ENCODE results near the gene CDR2L.

CDR2L gene

DNA sequence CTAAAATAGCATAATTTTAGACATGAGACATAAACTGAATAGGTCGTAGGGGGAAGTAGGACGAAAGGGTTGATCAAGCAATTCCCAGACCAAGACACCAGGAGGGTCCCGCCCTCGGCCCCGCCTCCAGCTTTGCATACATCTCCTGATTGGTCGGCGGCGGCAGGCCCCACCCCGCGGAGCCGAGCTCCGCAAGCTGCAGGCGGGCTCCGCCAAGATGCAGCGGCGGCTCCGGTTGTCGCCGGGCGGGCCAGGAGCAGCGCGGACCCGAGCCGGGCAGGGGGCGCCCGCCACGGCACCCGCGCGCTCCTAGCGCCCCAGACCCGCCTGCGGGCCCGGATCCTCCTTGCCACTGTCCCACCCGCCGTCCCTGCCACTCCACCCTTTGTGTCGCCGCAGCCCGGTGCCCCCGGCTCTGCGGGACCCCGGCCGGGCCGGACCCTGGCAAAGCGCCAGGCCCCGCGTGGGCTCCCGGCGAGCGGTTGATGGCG, at the start of gene CDR2L:
TSS of gene CDR2L (plus strand) at position 215 of the 491 bp plus-strand sequence. CDS start 412 bp downstream, outside the sequence.
- peak; percentile 97 for DNase-seq
- in situ Hi-C loops (cut with MboI; ENCODE audit: low pct_unique_long_range_greater_than_20kb, low sequenced_read_pairs): no loop called here

DNA sequence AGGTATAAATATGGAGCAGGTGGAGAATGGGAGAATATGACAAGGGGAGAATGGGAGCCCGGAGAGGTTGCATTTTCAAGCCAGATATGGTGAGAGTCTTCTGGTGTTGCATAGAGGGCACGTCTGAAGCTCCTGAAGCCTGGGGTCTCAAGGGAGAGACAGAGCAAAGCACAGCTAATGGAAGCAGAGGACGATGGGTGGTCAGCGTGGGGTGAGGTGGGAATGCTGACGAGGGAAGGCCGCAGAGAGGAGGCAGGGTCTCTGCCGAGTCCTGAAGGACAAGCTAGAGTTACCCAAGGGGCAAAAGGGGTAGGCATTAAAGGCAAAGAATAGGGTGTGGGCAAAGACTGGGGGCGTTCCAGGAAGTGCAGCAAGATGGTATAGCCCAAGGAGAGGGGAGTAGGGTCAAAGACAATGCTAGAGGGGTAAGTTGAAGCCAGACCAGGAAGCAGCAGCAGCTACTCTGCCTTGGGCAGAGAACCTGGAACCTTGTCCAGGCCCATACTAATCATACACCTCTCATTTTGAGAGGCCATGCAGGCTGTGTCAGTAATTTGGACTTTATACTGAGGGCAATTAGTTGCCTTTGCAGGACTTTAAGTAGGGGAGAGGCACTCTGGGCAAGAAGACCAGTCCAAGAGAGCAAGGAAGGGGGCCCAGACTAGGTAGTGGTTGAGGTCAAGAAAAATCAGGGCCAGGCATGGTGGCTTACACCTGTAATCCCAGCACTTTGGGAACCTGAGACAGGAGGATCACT, 49.1 kb upstream of the CDR2L start:
- DNase-seq: no peak
- in situ Hi-C loops (cut with MboI; ENCODE audit: low pct_unique_long_range_greater_than_20kb, low sequenced_read_pairs): no loop called here

DNA sequence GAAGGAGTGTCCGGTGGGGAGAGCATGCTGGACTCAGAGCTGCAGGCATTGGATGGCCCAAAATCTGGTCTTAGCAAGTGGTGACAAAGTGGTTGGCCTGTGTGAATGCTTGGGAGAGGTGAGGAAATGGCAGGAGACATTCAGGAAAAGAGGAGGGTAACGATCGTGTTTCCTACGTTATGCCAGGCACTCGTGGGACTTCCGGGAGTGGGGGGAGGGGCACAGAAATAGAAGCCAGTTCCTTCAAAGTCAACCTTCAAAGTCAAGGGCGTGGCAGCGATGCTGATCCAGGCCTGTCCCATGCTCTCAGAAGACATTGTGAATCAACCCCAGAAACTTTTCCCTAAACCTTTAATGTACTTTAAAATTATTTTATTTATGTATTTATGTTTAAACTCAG, 47.9 kb upstream of the CDR2L start:
- DNase-seq: no peak
- in situ Hi-C loops (cut with MboI; ENCODE audit: low pct_unique_long_range_greater_than_20kb, low sequenced_read_pairs): no loop called here

DNA sequence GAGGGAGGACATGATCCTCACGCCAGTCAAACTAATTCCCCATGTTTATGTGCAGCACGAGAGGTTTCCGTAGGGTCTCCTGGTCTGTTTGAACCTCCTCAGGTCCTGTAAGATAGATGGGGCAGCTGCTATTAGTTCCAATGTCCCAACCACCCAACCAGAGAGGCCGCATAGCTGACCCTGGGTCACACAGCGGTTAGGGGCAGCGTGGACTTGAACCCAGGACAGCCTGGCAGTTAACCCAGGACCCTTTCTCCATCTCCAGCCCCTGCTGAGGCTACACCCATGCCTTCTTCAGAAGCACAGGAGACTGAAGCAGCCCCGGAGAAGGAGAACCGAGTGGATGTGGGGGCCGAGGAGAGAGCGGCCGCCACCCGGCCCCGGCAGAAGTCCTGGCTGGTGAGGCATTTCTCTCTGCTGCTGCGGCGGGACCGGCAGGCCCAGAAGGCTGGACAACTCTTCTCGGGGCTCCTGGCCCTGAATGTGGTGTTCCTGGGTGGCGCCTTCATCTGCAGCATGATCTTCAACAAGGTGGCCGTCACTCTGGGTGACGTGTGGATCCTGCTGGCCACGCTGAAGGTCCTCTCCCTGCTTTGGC, 46.2 kb upstream of the CDR2L start:
- no peak for DNase-seq
- in situ Hi-C loops (cut with MboI; ENCODE audit: low pct_unique_long_range_greater_than_20kb, low sequenced_read_pairs): no loop called here

DNA sequence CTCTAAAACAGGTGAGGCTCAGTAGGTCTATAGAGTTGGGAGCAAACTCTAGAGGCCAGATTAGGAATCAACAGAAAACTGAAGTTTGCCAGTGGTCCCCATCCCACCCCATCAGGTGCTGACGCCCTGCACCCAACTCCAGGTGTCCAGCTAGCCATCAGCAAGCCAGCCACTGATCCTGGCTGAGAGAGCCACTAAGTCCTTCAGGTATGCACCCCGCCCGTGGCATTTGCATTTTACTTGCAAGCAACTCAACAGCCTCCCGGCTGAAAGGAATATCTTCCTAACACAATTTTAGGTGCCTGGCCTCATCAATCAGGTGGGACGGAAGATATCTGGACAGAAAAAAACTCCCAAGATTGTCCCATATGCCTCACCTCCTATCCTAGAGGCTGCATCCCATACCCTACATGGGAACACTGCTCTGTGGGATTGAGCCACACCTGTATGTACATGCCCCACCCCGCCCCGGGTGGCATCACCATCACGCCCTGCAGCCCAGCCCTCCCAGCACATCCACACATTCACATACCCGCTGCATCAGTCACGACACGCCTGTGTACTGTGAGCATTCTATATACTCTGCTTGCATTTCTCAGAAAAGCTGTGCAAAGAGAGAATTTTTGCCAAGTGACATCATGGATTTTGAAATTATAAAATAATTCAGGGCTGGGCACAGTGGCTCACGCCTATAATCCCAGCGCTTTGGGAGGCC, 43.5 kb upstream of the CDR2L start:
- DNase-seq: no peak

DNA sequence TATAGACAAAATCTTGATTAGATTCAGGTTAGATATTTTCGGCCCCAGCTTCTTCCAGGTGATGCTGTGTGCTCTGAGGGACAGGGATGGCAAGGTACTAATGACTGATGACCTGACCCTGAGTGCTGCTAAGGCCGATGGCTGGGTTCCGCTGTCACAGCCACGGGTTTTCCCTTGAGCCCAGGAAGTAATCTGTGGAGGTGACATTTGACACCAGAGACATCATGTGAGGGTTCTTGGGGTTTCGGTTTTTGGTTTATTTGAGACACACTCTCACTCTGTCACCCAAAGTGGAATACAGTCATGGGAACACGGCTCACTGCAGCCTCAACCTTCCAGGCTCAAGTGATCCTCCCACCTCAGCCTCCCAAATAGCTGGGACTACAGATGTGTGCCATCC, 41.9 kb upstream of the CDR2L start:
- DNase-seq: no peak
- in situ Hi-C loops (cut with MboI; ENCODE audit: low pct_unique_long_range_greater_than_20kb, low sequenced_read_pairs): no loop called here

More for the DNA sequence above, 43.5 kb upstream of the CDR2L start:
- in situ Hi-C loops (cut with MboI; ENCODE audit: low pct_unique_long_range_greater_than_20kb, low sequenced_read_pairs): no loop called here

DNA sequence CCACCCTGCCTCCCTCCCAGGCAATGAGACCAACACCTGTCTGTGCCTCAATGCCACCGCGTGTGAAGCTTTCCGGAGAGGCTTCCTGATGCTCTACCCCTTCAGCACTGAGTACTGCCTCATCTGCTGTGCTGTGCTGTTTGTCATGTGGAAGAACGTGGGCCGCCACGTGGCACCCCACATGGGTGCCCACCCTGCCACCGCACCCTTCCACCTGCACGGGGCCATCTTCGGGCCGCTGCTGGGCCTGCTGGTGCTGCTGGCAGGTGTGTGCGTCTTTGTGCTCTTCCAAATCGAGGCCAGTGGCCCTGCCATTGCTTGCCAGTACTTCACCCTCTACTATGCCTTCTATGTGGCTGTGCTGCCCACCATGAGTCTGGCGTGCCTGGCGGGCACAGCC, 40.8 kb upstream of the CDR2L start:
- in situ Hi-C loops (cut with MboI; ENCODE audit: low pct_unique_long_range_greater_than_20kb, low sequenced_read_pairs): no loop called here
- no peak for DNase-seq

DNA sequence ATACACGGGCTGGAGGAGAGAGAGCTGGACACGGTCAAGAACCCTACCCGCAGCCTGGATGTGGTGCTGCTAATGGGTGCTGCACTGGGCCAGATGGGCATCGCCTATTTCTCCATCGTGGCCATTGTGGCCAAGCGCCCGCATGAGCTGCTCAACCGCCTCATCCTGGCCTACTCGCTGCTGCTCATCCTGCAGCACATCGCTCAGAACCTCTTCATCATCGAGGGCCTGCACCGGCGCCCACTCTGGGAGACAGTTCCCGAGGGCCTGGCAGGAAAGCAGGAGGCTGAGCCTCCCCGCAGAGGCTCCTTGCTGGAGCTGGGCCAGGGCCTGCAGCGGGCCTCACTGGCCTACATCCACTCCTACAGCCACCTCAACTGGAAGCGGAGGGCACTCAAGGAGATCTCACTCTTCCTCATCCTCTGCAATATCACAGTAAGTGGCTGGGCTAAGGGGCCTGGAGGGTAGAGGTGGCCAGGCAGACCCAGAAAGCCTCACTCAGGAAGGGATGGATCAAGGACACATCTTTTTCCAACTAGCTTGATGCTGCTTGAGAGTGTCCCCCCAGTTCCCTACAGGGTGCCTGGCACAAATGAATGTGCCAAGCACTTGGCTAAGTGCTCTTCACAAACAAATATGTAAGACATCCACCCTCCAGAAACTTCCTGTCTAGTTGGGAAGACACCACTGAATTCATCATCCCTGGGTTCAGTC, 40.2 kb upstream of the CDR2L start:
- no peak for DNase-seq
- in situ Hi-C loops (cut with MboI; ENCODE audit: low pct_unique_long_range_greater_than_20kb, low sequenced_read_pairs): no loop called here

DNA sequence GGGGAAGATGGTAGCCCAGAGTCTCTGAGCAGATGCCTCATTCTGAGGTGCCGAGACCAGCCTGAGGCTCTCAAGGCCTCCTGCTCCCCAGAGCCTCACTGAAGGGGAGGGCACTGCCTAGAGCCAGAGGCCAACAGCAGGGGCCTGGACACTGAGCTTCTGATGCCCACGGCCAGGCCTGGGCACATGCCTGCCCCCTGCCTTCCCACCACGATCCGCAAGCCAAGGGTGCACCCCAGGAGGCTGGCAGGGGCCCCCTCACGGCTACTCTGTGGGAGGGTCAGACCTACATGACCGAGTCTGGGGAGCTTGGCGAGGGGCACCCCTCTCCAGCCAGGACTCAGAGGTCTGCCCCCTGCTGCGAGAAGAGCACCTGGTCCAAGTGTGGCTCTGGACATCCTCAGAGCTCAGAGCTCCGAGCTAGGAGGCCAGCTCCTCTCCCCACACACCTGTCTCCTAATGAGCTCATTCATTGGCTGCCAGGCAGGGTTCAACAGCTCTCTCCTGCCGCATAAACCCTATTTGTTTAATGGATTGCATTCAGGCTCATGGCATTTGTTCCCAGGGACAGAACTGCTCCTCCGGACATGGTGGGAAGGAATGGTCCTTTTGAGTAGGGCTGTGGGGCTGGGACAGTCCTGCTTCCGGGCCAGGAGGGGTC, 37.8 kb upstream of the CDR2L start:
- in situ Hi-C loops (cut with MboI; ENCODE audit: low pct_unique_long_range_greater_than_20kb, low sequenced_read_pairs): no loop called here
- DNase-seq: no peak

DNA sequence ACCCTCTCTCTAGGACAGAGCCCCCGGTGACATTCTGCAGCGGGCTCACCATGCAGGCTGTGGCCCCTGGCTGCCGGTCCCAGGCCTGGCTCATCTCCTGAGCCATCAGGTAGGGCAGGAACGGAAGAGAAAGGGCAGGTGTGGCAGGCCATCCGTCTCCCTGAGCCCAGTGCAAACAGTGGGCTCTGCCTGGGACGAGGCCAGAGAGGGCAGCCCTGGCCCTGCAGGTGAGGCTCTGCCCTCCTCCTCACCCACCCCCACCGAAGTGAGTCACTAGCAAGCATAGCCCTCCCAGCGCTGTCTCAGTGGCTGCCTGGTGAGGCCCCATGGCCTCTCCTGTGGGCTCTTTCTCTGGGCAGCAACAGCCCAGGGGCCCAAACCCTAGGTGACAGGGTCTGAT, 37.2 kb upstream of the CDR2L start:
- no peak for DNase-seq
- in situ Hi-C loops (cut with MboI; ENCODE audit: low pct_unique_long_range_greater_than_20kb, low sequenced_read_pairs): no loop called here

DNA sequence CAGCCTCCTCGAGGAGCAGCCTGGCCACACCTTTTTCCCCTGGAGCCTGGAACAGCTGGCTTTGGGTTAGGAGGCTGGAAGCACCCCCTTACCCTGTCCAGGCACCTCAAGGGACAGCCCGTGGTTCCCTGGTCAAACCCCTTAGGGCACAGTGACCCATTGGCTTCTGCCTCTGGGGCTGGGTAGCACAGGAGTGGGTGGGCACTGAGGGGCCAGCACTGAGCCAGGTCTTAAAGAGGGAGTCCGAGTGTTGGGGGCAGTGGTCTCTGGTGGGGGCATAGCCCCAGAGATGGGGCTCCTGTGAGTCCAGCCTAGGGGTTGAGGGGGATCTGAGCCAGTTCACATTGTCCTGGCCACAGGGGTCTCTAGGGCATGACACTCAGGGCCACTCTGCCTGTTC, 36.4 kb upstream of the CDR2L start:
- in situ Hi-C loops (cut with MboI; ENCODE audit: low pct_unique_long_range_greater_than_20kb, low sequenced_read_pairs): no loop called here
- no peak for DNase-seq

DNA sequence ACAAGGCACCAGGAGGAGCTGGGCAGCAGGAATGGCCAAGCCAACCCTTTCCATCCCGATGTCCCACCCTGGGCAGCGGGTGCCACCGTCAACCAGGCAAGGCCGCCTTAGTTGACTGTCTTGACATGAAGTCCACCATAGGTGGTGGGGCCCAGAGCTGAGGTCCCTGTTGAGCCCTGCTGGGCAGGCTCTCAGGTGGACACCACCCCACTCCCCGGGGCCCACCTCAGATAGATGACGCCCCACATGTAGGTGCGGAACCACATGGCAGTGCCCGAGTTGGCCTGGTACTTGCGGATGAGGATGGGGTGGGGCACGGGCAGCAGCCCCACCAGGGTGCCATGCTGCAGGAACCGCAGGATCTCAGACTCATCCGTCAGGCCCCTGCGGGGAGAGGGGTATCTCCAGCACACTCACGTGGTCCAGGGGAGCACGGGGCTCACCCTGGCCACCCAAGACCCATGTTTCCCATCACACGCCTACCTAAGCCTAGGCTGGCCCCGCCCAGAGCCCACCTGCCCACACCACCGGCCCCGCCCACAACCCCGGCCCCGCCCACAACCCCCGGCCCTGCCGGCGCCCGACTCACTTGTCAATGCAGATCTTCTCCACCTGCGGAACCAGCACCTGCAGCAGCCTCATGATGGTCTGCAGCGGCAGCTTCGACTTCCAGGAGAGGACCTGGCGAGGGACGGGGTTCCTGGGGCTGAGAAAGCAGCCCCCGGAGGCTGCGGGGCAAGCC, 35.6 kb upstream of the CDR2L start:
- in situ Hi-C loops (cut with MboI; ENCODE audit: low pct_unique_long_range_greater_than_20kb, low sequenced_read_pairs): no loop called here
- no peak for DNase-seq

DNA sequence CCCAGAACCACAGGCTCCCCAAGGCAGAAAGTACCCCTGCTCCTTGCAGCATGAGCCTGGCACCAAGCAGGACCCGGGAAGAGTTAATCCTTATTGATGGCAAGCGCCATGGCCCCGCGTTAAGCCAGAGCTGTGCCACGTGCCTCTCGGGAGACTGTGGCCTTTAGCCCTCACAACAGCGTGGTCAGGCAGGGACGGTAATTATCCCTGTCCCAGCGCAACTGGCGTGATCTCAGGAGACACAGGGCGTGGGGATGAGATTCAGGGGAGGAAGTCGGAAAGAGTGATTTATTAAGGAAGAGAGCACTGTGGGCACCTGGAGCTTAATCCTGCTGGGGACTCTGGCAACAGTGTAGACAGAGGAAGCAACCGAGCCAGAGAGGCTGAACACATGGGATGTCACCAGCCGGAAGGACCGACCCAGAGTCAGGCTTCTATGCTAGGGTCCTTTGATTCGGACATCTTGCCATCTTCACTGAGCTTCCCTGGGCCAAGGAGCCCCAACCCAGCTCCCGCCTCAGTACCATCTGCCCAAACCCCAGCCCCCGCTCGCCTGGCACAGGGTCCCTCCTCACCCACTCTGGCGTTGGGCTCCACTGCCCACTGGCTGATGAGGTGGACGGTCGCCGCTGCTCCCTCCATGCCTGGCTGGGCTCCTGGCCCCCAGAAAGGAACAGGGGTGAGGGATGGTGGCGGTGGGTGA, 34.9 kb upstream of the CDR2L start:
- in situ Hi-C loops (cut with MboI; ENCODE audit: low pct_unique_long_range_greater_than_20kb, low sequenced_read_pairs): no loop called here
- no peak for DNase-seq

DNA sequence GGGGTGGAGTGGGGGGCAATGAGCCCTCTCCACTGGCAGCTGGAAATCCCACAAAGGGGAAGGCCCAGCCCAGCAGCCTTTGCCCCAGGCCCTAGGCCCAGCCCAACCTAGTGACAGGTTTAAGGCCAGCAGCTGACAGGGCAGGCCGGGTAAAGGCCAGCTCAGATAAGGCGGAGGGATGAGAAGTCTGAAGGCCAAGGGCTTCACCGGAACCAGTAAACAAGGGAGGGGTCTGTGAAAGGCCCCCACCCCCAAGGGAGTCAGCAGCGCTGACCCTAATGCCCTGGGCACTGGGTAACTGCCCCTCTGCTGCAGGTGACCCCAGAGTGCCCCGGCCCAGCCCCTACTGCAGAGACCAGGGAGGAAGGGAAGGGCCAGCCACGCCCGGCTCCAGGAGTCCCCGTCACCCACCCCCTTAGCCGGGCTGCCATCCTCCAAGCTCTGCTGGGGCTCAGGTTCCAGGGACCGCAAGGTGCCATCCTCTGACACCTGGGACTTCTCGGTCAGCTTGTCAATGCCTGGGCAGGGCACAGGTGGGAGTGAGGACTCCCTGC, 34.2 kb upstream of the CDR2L start:
- no peak for DNase-seq
- in situ Hi-C loops (cut with MboI; ENCODE audit: low pct_unique_long_range_greater_than_20kb, low sequenced_read_pairs): no loop called here

DNA sequence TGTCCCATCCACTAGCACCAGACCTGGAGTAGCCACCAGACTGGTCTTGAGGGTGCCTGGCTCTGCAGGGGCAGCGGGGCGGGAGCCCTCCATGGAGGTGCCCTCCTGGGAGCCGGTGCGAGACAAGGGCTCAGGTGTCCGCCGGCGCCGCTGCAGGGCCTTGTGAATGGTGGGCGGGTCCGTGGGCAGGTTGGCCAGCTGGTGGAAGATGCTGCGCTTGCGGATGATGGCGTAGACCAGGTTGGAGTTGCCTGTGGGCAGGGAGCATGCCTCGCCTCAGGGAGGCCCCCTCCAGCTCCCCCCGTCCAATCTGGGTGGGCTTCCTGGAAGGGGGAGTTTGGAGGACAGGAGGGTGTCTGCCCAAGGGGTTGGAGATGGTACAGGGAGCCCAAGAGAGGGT, 33.3 kb upstream of the CDR2L start:
- no peak for DNase-seq
- in situ Hi-C loops (cut with MboI; ENCODE audit: low pct_unique_long_range_greater_than_20kb, low sequenced_read_pairs): no loop called here

DNA sequence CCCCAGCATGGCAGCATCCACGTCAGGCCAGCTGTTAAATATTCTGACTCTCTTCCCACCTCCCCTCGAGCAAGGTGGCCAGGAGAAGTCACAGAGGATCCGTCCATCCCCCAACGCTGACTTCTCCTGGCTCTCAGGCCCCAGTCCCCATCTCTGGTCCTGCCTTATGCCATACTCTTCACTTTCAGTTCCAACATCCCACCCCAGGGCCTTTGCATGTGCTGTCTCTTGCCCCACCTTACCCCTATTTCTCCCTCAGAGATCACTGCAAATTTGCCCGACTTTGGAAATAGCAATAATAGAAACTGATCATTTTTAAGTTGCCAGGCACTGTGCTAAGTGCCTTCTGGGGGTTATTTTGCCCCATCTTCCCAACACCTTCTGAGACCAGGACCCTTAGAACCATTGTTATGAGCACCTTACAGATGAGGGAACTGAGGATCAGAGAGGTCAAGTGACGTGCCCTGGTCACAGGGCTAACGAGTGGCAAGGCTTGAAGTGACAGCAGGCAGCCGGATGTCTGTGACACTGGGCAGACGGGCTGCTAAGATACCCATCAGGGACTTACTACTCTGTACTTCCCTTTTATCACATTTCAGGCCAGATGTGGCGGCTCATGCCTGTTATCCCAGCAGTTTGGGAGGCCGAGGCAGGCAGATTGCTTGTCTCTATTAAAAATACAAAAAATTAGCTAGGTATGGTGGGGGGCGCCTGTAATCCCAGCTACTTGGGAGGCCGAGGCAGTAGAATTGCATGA, 32.6 kb upstream of the CDR2L start:
- DNase-seq: peak; percentile 64
- in situ Hi-C loops (cut with MboI; ENCODE audit: low pct_unique_long_range_greater_than_20kb, low sequenced_read_pairs): no loop called here

DNA sequence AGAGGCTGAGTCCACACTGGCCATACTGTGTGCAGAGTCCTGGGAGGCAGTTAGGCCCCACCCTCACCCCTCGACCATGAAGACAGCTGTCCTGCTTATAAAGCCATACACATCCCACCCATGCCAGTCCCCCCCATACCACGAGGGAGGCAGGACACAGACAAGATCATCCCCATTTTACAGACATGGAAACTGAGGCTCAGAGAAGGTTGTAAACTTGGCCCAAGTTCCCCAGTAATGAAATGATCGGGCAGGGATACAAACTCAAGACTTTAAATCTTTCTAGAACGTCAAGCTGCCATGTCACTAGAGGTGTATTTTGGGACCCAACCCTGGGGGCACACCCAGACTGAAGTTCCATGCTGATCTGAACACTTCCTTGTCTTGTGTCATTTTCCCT, 31.3 kb upstream of the CDR2L start:
- no peak for DNase-seq
- in situ Hi-C loops (cut with MboI; ENCODE audit: low pct_unique_long_range_greater_than_20kb, low sequenced_read_pairs): no loop called here

Data from KBM-7 (cell line).